GM18519 (cell line): ENCODE measurements around the gene ACBD3.
A peak's percentile ranks its signal among the peaks of the same experiment; 100 is the strongest.
"Not testable (repeated sequence)": the region's sequence is repeated elsewhere in the genome, so short reads cannot be mapped to it uniquely, and the experiment has no call there.

Source experiments
- ATAC-seq: cut with Tn5 transposase; IDR thresholded peaks from one replicate; pipeline ENCODE4 v1.9.1; 2021; ENCODE audit warnings: mild to moderate bottlenecking, moderate library complexity; ENCODE audit not compliant: unreplicated experiment, low FRiP score

Gene ACBD3

DNA sequence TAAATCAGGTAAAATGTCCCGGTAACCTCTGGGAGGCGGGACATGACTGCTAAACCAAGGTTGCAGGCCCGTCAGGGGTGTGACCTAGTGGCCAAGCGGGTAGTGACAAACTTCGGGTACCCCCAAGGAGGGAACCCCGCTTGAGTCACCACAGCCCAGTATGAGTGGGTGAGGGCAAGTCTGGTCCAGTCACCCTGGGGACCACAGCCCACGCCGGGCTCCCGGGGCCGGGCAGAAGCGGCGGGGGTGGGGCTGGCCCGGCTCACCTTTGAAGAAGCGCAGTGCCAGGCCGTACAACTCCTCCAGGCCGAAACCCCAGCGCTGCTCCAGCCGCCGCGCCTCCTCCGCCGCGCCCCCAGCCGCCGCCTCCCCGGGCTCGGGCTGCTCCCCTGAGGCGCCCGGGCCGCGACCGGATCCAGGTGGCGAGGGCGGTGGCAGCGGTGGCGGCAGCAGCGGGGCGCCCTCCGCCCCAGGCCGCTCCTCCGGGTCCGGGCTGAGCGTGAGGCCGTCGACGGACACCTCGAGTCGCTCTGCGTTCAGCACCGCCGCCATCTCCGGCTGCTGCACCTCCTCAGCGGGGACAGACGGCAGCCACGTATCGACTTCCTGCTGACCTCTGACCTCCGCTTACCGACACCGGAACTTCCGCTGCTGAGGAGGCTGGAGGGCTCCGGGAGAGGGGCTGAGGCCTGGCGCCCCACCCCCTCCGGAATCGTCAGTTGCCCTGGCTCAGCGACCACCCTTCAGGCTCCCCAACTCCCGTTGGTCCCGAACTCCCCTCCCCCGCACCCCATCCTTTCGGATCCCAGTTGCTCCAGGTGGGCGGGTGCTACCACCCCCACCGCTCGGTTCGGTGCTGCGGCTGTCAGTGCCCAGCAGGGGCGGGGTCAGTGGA lies at the start of gene ACBD3:
Gene ACBD3 (minus strand): TSS at position 618 of the 895 bp plus-strand sequence. CDS start 66 bp downstream, at position 552.
- peak; percentile 82 for ATAC-seq

DNA sequence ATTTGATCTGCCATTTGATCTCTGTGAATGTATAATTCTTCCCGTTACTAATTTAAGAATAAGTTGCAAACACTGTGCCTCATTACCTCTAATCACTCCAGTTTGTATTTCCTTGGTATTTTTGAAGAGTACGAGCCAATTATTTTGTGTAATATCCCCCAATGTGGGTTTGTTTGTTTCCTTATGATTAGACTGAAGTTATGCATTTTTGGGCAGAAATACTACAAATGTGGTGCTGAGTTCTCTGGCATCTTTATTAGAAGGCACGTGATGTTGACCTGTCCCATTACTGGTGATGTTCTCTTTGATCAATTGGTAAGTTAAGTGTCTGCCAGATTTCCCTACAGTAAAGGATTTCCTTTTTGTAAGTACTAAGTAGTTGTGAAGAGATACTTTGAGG lies 47.3 kb upstream of the ACBD3 start:
- ATAC-seq = no peak

DNA sequence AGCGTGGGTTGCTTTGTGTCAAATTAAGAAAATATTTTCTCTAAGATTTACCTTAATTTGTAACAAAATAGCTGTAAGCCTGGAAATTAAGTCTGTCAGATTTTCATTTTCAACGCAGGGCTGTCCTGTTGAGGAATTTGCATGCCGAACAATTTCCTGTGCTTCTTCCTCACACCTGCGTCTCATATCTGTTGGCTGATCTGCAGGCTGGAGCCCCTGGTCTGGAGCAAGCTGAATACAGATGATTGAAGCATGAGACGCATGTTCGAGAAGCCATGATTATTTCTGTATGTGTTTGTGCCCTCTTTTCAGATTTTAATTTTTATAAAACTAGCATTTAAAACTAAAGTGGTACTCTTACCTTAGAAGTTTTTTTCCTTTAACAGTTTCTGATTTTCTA lies 46.8 kb upstream of the ACBD3 start:
- ATAC-seq = no peak

DNA sequence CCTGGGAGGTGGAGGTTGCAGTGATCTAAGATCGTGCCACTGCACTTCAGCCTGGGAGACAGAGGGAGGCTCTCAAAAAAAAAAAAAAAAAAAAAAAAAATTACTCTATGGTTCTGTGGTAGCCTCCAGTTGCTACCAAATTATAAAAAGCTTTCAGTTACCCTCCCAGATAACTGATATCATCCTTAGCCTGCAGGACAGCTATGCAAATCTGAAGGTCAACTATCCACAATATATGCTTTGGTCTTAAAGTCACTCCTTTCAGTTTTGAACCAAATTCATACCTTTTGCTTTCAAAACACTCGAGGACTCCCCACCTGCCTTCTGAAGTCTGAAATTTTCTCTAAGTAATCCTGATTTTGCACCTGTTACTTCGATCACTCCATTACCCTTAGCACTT lies 40.1 kb upstream of the ACBD3 start:
- ATAC-seq = no peak

DNA sequence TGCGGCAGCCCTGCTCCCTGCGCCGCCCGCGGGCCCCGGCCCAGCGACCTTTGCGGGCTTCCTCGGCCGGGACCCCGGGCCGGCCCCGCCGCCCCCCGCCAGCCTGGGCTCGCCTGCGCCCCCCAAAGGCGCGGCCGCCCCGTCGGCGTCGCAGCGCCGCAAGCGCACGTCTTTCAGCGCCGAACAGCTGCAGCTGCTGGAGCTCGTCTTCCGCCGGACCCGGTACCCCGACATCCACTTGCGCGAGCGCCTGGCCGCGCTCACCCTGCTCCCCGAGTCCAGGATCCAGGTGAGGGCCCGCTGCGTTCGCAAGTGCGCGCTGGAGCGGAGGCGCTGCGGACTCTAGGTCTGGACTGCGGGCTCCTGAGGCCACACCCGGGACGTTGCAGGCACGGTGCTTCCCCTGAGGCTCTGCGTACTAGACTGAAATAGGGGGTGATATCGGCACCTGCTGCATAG lies 37.3 kb upstream of the ACBD3 start:
- ATAC-seq = peak; percentile 49

DNA sequence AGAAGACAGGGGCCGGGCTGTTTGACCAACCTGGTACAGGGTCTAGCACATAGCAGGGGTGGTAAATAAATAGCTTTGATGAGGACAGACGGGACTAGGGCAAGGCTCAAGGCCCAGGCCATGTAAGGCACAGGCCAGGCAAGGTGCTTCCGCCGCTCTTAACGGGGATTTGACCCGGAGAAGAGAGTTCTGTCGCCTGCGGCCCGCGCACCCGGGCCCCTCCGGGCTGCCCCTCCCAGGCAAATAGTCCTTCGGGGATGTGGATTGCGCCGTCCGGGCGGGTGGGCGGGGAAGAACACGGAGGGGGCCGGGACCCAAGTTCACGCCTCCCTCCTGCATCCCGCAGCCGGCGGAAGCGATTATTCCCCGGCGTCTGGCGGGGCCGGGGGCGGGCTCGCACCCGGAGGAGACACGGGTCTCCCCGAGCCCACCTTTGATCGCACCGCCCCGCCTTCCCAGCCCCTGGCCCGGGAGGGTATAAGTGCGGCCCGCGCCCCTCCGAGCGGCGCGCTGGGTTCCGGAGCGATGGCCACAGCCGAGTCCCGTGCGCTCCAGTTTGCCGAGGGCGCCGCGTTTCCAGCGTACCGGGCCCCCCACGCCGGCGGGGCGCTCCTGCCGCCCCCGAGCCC lies 36.7 kb upstream of the ACBD3 start, which contains the start of gene MIXL1:
Gene MIXL1 (plus strand): TSS at position 508 of the 629 bp plus-strand sequence. CDS start 18 bp downstream, at position 526.
- ATAC-seq = peak; percentile 22

DNA sequence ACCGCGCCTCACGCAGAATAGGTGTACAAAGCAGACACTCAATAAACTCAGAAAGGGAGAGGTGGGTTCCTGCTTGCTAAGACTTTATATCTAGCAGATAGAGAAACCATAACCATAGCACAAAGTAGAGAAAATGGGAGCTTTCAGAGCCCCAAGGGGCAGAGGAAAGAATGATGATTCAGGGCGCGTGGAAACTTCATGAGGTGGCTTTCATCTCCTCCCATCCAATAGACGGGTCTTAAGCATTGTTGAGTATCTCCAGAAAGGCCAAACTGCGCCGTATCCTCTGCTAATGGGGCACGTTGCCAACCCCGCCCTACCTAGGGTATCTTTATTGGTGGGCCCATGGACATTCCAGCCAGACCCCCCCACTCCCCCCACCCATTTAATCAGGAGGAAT lies 36.1 kb upstream of the ACBD3 start:
- ATAC-seq = no peak

DNA sequence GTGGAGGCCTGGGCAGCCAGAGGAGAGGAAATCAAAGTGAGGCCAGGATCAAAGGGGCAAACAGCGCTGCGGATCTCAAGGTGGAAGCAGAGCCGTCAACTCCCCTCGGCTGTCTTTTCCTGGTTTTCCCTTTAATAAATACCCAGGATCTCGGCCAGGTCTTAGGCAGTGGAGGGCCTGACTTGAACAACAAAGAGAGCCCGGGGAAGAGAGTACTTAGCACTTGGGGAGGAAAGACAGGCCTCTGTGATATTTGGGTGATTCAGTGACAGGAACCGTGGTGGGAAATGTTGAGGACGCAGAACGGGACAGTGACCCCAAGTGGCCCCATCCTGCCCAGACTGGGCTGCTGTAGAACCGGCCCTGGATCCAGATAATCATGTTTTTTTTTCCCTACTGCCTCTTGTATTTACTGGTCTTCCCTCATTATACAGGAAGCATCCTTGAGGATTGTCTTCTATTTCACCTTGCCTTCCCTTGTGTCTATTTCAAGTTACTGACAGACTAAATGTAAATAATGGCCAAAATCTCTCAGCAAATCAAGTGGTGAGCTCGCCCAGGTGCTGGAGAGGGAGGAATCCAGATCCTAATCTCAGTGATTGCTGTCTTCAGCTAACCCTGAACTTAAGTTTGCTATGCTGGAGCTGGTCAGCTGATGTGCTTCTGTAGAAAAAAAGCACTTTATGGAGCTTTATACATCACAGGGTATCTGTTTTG lies 34.1 kb upstream of the ACBD3 start:
- ATAC-seq = no peak

DNA sequence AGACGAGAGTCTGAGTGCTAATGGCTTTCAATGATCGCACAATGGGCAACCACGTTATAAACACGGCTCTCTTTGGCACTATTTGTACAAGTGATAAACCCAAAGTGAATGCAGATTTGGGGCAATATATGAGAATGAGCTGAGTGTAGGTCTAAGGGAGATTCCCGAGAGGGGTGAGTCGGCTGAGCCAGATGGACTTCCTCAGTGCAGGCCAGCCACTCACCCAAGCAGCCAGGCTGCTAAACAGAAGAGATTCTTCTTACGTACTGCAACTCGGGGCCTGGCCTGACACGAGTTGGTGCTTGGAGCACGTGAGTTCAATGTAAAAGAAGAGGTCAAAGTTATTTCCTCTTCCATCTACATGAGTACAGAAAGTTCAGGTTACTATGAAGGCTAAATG lies 30.7 kb upstream of the ACBD3 start:
- ATAC-seq = no peak

DNA sequence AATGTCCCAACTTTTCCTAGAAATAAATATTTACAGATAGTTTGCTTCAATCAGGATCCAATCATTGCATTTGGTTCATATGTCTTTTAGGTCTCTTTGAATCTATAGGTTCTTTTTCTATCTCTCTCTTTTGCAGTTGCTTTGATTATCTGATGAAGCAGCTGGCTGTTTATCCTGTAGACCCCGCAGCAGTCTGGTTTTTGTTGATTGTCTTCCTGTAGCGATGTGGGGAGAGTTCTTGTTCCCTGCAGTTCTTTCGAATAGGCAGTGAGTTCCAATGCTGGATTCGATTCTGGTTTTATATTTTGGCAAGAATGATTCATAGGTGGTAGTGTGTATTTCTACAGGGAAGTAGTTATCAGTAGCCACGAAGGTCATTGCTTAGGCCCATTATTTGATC lies 29.5 kb upstream of the ACBD3 start:
- no peak for ATAC-seq

DNA sequence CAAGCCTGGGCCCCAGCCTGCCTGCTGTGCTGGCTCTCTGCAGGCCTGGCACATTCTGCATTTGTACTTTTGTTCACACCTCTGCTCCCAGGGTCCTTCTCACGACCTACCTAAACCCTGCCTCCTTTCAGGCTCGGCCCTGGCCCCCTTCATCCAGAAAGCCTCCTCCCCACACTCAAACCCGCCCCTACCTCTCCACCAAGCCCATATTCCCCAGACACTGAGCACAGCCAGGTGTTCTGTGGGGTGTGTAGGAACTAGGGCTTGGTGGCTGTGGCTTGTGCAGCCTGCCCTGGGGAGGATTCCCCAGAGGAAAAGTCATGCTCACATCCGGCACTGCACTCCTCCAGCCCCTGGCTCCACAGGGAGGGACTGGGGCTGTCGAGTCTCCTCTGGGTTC lies 28.7 kb upstream of the ACBD3 start:
- ATAC-seq = no peak

DNA sequence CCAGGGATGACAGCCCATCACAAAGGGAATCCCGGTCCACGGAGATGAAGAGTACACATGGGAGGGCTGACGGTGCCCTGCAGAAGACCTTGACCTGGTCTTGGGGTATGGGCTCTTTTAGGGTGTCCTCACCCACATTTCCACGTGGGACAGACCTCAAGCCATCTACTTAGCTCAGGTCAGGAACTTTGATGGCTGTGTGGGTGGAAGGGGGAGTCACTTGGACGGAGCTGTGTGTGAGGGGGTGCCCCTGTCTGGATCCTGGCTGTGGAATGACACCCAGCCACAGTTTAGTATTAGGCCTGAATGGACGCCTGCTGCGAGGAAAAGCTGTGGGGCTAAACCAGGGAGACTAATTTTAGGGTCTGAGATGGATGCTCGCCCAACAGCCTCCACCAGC lies 26.0 kb upstream of the ACBD3 start:
- no peak for ATAC-seq

DNA sequence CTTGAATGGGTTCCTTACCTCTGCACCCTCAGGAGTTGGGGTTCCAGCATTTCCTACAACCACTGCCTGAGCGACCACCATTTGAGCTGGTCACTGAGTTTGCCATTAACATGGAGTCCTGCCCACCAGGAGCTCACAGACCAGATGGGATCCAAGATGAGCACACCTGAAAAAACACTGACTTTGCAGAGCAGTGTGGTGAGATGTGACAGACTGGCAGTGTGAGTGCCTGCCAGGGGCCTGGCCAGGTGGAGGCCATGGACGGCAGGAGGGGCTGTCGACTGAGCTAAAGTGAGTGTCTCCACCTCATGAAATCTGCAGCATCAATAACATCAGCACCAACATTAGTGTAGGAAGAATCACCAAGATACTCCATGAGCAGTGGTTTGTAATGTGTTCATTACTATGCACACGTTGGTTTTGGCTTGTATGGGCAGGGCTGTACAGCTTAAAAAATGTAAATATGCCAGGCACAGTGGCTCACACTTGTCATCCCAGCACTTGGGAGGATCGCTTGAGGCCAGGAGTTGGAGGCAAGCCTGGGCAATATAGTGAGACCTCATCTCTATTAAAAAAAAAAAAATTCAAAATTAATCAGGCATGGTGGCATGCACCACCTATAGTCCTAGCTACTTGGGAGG lies 24.8 kb upstream of the ACBD3 start:
- no peak for ATAC-seq

DNA sequence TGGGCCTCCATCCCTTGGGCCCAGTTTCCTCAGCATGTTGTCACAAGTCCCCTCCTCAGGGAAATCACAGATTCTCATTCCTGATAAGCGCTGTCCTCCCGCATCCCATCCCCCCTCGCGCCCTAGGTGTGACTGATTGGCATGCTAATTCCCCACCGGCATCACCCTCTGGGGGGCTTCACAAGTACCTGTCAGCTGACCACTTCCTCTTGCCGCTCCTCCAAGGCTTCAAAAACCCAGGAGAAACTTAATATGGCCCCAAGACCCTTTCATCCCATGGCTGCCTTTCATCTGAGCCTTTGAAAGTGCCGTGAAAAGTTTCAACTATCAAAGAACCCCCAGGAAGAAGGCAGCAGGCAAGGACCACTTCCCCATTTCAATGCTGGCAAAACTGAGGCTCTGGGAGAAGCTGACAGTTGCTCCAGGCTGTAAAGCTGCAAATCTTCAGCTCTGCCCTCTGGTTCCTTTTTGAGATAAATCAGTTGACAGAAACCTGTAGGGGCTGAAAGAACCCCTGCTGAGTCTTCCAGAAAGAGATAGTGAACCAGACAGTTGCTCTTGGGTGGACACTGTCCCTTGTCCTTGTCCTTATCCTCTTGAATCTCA lies 24.1 kb upstream of the ACBD3 start:
- no peak for ATAC-seq

DNA sequence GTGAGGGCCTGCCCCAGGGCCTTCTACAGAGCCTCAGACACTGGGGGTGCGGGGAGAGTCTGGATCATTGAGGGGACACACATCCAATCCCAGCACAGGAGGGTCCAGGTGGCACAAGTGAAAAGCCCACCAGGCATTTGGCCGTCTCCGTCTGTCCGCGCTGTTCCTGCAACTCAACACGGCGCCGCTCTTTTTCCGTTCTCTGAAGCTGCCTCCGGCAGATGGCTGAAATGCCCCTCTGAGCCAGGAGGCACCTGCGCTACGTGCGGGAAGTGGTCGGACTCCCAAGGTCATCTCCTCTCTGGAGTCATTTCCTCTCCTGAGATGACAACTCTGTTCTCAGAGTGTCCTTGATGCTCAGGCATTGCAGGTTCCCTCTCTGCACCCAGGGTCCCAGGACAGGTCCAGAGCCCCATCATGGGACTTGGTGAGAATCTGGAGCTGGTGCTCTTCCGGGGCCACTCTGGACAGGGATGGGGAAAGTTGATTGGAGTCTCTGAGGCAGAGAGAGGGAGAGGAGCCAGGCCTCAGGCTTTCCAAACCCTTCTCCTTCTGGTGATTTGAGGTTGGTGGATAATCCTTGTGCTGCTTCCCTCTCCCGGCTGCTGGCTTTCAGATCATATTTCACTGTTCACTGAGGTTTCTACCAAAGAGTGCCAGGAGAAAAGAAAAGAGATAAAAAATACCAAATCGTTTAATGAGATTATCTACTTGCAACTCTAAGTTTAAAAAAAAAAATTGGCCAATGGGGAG lies 22.9 kb upstream of the ACBD3 start:
- ATAC-seq = no peak

DNA sequence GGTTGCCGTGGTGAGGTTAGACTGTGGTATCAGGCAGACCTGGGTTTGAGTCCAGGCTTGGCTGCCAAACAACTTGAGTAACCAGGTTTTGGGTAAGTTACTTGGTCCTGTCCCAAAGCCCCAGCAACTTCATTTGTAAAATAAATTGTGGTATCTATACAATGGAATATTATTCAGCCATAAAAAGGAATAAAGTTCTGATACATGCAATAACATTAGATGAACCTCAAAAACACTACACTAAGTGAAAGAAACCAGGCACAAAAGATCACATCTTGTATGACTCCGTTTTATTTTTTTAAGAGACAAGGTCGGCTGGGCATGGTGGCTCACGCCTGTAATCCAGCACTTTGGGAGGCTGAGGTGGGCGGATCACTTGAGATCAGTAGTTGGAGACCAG lies 20.5 kb upstream of the ACBD3 start:
- ATAC-seq = no peak

DNA sequence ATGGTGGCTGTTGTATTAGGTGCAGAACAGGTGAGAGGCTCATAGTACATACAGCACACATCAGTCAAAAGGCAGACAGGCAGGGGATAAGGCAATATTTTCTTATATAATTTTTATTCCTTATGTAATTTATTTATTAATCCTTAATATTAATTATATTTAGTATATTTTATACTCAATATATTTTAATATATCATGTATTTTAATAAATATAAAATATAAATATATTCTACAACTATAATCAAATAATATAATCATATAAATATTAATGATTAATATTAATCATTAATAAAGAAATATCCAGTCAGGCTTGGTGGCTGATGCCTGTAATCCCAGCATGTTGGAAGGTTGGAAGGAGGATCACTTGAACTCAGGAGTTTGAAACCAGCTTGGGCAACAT lies 17.7 kb upstream of the ACBD3 start:
- ATAC-seq = no peak

DNA sequence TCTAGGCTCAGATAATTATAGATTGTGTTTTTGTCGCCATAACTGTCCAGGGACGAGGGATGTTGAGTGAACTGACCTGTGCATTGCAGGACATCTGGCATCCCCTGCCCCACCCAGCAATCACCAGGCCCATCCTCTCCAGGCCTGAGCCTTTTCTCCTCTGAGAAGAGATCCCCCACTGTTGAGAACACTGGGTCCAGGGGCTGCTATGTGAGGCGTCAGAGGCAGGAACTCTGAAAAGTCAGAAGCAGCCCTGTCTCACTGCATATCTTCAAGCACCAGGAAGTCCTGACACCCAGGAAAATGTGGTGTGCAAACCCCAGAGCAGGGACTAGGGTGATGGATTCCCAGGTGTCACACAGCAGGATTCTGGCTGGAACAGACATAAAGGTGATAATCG lies 17.1 kb upstream of the ACBD3 start:
- no peak for ATAC-seq

DNA sequence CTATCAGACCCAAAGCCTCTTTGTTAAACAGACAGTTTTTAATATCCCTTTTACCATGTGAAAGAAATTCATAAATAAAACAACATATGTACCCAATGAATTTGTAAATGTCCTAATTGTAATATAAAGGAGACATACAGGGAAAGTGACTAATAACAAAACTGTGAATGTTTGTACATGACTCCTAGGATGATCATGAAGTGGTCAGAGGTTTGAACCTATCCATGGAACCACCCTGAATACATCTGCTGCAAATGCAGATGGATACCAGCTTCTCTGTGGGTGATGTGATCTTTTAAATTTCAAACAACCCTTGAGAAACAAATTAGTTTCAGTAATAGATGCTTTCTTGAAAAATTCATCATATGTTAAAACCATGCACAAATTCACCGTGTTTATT lies 16.7 kb upstream of the ACBD3 start:
- ATAC-seq = no peak

DNA sequence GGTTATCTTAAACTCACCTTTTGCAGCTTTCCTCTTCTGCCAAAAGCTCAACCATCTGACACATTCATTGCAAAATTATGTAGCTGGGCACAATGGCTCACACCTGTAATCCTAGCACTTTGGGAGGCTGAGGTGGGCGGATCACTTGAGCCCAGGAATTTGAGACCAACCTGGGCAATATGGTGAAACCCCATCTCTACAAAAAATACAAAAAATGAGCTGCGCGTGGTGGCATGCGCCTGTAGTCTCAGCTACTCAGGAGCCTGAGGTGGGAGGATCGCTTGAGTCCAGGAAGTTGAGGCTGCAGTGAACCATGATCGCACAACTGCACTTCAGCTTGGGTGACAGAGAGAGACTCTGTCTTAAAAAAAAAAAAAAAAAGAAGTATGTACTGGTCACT lies 16.1 kb upstream of the ACBD3 start:
- not testable (repeated sequence) for ATAC-seq
